Endothelial cell of umbilical vein (primary cell): ENCODE results near the gene PLPP1. TPM values are rescaled to one million over a fixed set of nuclear protein-coding genes. Genes with fewer than 3 reads are reported as not detected.

Experiments used
- BruUV-seq: library from RNA; stranded (reverse); fragments of 400-500 nt; replicated peaks from 2 replicates; lab custom pipeline; 2021; lab: Mats Ljungman, UMichigan
- CTCF ChIA-PET: fragments of 300-600, 350-600 bp; sonication (Branson Sonifier 250); formaldehyde crosslinking; loops from one replicate; lab custom pipeline; 2021; ENCODE audit warnings: antibody characterized with exemption, inconsistent platforms; lab: Charles Lee
- POLR2A ChIA-PET: fragments of 300-600, 350-600 bp; sonication (Branson Sonifier 250); formaldehyde crosslinking; loops from one replicate; lab custom pipeline; 2021; ENCODE audit warnings: antibody characterized with exemption, inconsistent platforms; lab: Charles Lee
- DNase-seq: peaks from one replicate; pipeline ENCODE4 v3.0.0-alpha.2; 2011; ENCODE audit warnings: low read depth, low spot score
- FAIRE-seq: peaks from 2 replicates; lab custom pipeline; 2011; peaks lifted over from hg19 to GRCh38; lab: Jason Lieb, UNC
- H2AFZ ChIP-seq: 2 replicates; pipeline ENCODE4 v1.6.0; 2012; ENCODE audit warnings: low read depth, low read length, control low read depth, inconsistent platforms
- H3K27ac ChIP-seq: 2 replicates; pipeline ENCODE4 v1.5.1; 2011; ENCODE audit warnings: low read depth, mild to moderate bottlenecking, control low read depth, low read length, moderate library complexity; ENCODE audit not compliant: insufficient read depth
- H3K27me3 ChIP-seq, 2 experiments: 2 replicates each; pipeline versions ENCODE4 v1.6.0 to v1.6.1; 2011; ENCODE audit warnings: low read length in 2 of 2, mixed read lengths in 1 of 2; ENCODE audit not compliant: control insufficient read depth in 2 of 2, insufficient read depth in 2 of 2
- H3K36me3 ChIP-seq, 2 experiments: 2 replicates in 1 of 2; 3 replicates in 1 of 2; pipeline ENCODE4 v1.5.1; 2011; ENCODE audit warnings: low read length in 2 of 2, mild to moderate bottlenecking in 1 of 2, moderate library complexity in 1 of 2; ENCODE audit not compliant: control insufficient read depth in 2 of 2, insufficient read depth in 2 of 2; ENCODE audit errors: extremely low read depth in 1 of 2
- H3K4me1 ChIP-seq: 3 replicates; pipeline ENCODE4 v1.5.1; 2011; ENCODE audit warnings: mild to moderate bottlenecking, low read length; ENCODE audit not compliant: control insufficient read depth, insufficient read depth; ENCODE audit errors: extremely low read depth
- H3K4me2 ChIP-seq: 2 replicates; pipeline ENCODE4 v1.6.1; 2011; ENCODE audit warnings: low read length, control low read depth, mixed read lengths; ENCODE audit not compliant: insufficient read depth
- H3K4me3 ChIP-seq, 3 experiments: fragments of 200-600 bp in 1 of 3; sonication (generic), shearing (Covaris generic) in 1 of 3; replicated peaks in 1 of 3; 2 replicates each; pipeline ENCODE4 v1.5.1; 2011 to 2016; ENCODE audit warnings: control low read depth in 3 of 3, low read length in 3 of 3, mild to moderate bottlenecking in 2 of 3, inconsistent platforms in 1 of 3, low read depth in 1 of 3, moderate library complexity in 1 of 3; ENCODE audit not compliant: insufficient read depth in 1 of 3
- H3K79me2 ChIP-seq: 2 replicates; pipeline ENCODE4 v1.6.0; 2012; ENCODE audit warnings: low read length, inconsistent platforms; ENCODE audit not compliant: control insufficient read depth, insufficient read depth
- H3K9ac ChIP-seq: replicated peaks from 2 replicates; pipeline ENCODE3; 2011; ENCODE audit warnings: low read length, control low read depth; ENCODE audit not compliant: insufficient read depth; ENCODE audit errors: extremely low read depth
- H3K9me1 ChIP-seq: replicated peaks from 3 replicates; pipeline ENCODE4 v1.6.0; 2011; ENCODE audit warnings: mild to moderate bottlenecking, low read length; ENCODE audit not compliant: control insufficient read depth, insufficient read depth; ENCODE audit errors: extremely low read depth
- H3K9me3 ChIP-seq: replicated peaks from 2 replicates; pipeline ENCODE4 v1.5.1; 2012; ENCODE audit warnings: low read length, inconsistent platforms; ENCODE audit not compliant: control insufficient read depth, insufficient read depth
- H4K20me1 ChIP-seq: replicated peaks from 2 replicates; pipeline ENCODE3; 2011; ENCODE audit warnings: mild to moderate bottlenecking, low read length; ENCODE audit not compliant: control insufficient read depth, insufficient read depth; ENCODE audit errors: extremely low read depth
- EZH2 ChIP-seq: IDR thresholded peaks from 2 replicates; pipeline ENCODE4 v1.6.1; 2012; ENCODE audit warnings: borderline replicate concordance, low read depth, mild to moderate bottlenecking, moderate library complexity, low read length, inconsistent platforms; ENCODE audit not compliant: severe bottlenecking
- FOS ChIP-seq: IDR thresholded peaks from 2 replicates; pipeline ENCODE4 v1.6.1; 2011; ENCODE audit warnings: mild to moderate bottlenecking, low read length, moderate library complexity, borderline replicate concordance; ENCODE audit not compliant: insufficient read depth
- GATA2 ChIP-seq: IDR thresholded peaks from 2 replicates; pipeline ENCODE4 v1.7.0; 2011; ENCODE audit warnings: low read depth, mild to moderate bottlenecking, moderate library complexity, mixed read lengths, low read length; ENCODE audit not compliant: insufficient read length, insufficient read depth
- JUN ChIP-seq: IDR thresholded peaks from 2 replicates; pipeline ENCODE4 v1.6.1; 2011; ENCODE audit warnings: borderline replicate concordance, low read depth; ENCODE audit not compliant: insufficient read length, insufficient read depth
- MYC ChIP-seq: IDR thresholded peaks from one replicate; pipeline ENCODE4 v1.6.1; 2011; ENCODE audit warnings: mild to moderate bottlenecking, low read depth, low read length
- POLR2A ChIP-seq: IDR thresholded peaks from 2 replicates; pipeline ENCODE4 v1.6.1; 2012; ENCODE audit warnings: low read depth, mild to moderate bottlenecking, control low read depth, low read length
- POLR2AphosphoS5 ChIP-seq: IDR thresholded peaks from 2 replicates; pipeline ENCODE4 v1.6.1; 2012; ENCODE audit warnings: low read depth, mild to moderate bottlenecking, control low read depth, low read length, moderate library complexity; ENCODE audit not compliant: insufficient read depth
- dilution Hi-C: fragments of 300-500 bp; cut with MboI; formaldehyde crosslinking; loops from one replicate; pipeline ENCODE4 v1.15.0; 2019; ENCODE audit warnings: low sequenced_read_pairs; ENCODE audit not compliant: extremely low pct_ligation_motif_present
- intact Hi-C: fragments of 100-400 bp; cut with micrococcal nuclease; formaldehyde crosslinking; loops from one replicate; pipeline ENCODE4 v1.10.0; 2022
- polyA plus RNA-seq, 4 experiments: library from polyadenylated mRNA; depleted of rRNA in 3 of 4; stranded (reverse) in 3 of 4; unstranded in 1 of 4; fragments of >200 nt; gene quantifications; 2 replicates each; pipeline versions ENCODE4 v1.2.1 to v1.2.3, GENCODE V29; 2011 to 2012; ENCODE audit warnings: missing spikeins in 1 of 4
- total RNA-seq: library from RNA; stranded (reverse); gene quantifications from 2 replicates; pipeline ENCODE4 v1.2.3, GENCODE V29; 2021
- TF ChIP-seq, protein P1 (sequence below), 2 donors: IDR thresholded peaks; 1 replicate in 1 of 2; 2 replicates in 1 of 2; pipeline ENCODE4 v1.5.1; 2011; ENCODE audit warnings: low read length in 2 of 2, mild to moderate bottlenecking in 2 of 2, moderate library complexity in 2 of 2, control low read depth in 1 of 2, inconsistent platforms in 1 of 2, low read depth in 1 of 2; ENCODE audit not compliant: insufficient read depth in 1 of 2; ENCODE audit errors: extremely low read depth in 1 of 2
- TF ChIP-seq, protein P2 (sequence below): IDR thresholded peaks from 2 replicates; pipeline ENCODE4 v1.6.1; 2011; ENCODE audit not compliant: insufficient read depth, insufficient read length

Gene PLPP1
- total and polyA plus RNA-seq, 2 donors (not counting 3 experiments of a cell fraction or from before 2014, with no cell fraction given) = 14.3 to 25.9 TPM

DNA sequence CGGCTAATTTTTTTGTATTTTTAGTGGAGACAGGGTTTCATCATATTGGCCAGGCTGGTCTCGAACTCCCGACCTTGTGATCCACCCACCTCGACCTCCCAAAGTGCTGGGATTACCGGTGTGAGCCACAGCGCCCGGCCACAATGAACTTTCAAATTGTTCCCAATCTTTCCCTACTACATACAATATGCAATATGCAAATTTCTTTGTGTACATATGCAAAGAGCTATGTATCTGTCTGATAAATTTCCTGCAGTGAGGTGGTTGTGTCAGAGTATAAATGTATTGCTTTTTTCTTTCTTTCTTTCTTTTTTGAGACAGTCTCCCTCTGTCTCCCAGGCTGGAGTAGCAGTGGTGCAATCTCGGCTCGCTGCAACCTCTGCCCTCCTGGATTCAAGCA lies 48.8 kb upstream of the PLPP1 start:
- no peak for TF ChIP-seq POLR2A
- no peak for TF ChIP-seq FOS
- no peak for TF ChIP-seq POLR2AphosphoS5
- TF ChIP-seq, protein P1, sequence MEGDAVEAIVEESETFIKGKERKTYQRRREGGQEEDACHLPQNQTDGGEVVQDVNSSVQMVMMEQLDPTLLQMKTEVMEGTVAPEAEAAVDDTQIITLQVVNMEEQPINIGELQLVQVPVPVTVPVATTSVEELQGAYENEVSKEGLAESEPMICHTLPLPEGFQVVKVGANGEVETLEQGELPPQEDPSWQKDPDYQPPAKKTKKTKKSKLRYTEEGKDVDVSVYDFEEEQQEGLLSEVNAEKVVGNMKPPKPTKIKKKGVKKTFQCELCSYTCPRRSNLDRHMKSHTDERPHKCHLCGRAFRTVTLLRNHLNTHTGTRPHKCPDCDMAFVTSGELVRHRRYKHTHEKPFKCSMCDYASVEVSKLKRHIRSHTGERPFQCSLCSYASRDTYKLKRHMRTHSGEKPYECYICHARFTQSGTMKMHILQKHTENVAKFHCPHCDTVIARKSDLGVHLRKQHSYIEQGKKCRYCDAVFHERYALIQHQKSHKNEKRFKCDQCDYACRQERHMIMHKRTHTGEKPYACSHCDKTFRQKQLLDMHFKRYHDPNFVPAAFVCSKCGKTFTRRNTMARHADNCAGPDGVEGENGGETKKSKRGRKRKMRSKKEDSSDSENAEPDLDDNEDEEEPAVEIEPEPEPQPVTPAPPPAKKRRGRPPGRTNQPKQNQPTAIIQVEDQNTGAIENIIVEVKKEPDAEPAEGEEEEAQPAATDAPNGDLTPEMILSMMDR (IDR thresholded peaks at IDR 0.05; ENCODE audit: extremely low read depth in 1 of 2, insufficient read depth in 1 of 2, low read depth in 1 of 2, low read length in 2 of 2) = no peak
- TF ChIP-seq, protein P2, sequence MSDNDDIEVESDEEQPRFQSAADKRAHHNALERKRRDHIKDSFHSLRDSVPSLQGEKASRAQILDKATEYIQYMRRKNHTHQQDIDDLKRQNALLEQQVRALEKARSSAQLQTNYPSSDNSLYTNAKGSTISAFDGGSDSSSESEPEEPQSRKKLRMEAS = no peak
- TF ChIP-seq MYC = no peak
- no peak for TF ChIP-seq JUN
- no peak for TF ChIP-seq EZH2
- TF ChIP-seq GATA2 = no peak
- intact Hi-C loops (no loop called here), dilution Hi-C loops (no loop called here)
- no peaks in the 10 kb centered on the region for H3K27me3 ChIP-seq
- H3K36me3 ChIP-seq = no peaks in the 10 kb centered on the region
- no peaks in the 10 kb centered on the region for H3K9me1 ChIP-seq
- H3K4me2 ChIP-seq = no peak overlapping the region
- no peaks in the 10 kb centered on the region for H4K20me1 ChIP-seq
- no peak overlapping the region for H2AFZ ChIP-seq
- no peak for FAIRE-seq
- H3K4me3 ChIP-seq = no peak overlapping the region
- no peak for DNase-seq
- CTCF ChIA-PET = interaction anchor here (0.6 to 1.7 kb wide), 2 partner anchors 22 to 36 kb away, joined by 3 read pairs; no protein-coding TSS in a partner anchor
- no TSS peak for BruUV-seq
- H3K9ac ChIP-seq = no peak overlapping the region
- H3K4me1 ChIP-seq = no peaks in the 10 kb centered on the region
- H3K79me2 ChIP-seq = no peaks in the 10 kb centered on the region
- H3K9me3 ChIP-seq = no peaks in the 10 kb centered on the region
- H3K27ac ChIP-seq = no peak overlapping the region
- POLR2A ChIA-PET = no interaction called here
